Kidney tubule cell (primary cell): ENCODE measurements around the gene RNF167.
"Not testable (repeated sequence)": the region's sequence is repeated elsewhere in the genome, so short reads cannot be mapped to it uniquely, and the experiment has no call there.

ENCODE experiments used
- DNase-seq: peaks from one replicate; pipeline ENCODE4 v3.0.0-alpha.2; 2018; ENCODE audit warnings: low spot score

RNF167 gene

DNA sequence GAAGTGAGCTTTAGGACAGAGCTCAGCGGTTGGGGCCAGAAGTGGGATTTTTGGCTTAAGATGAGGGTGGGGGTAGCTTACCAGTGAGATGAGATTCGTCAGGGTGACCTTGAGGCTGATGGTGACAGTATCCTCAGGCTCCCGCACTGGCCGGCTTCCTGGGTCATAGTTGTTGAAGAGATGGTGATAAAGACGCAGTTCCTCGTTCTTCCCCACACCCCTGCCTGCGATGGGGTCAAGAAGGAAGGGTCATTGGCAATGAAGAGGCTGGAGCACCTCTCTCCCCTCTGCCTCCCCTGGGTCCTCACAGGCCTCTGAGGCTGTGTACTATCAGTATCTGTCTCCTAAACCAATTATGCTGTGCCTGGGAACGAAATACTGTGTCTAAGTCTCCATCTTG is 37.5 kb upstream of the RNF167 start:
- no peak for DNase-seq

DNA sequence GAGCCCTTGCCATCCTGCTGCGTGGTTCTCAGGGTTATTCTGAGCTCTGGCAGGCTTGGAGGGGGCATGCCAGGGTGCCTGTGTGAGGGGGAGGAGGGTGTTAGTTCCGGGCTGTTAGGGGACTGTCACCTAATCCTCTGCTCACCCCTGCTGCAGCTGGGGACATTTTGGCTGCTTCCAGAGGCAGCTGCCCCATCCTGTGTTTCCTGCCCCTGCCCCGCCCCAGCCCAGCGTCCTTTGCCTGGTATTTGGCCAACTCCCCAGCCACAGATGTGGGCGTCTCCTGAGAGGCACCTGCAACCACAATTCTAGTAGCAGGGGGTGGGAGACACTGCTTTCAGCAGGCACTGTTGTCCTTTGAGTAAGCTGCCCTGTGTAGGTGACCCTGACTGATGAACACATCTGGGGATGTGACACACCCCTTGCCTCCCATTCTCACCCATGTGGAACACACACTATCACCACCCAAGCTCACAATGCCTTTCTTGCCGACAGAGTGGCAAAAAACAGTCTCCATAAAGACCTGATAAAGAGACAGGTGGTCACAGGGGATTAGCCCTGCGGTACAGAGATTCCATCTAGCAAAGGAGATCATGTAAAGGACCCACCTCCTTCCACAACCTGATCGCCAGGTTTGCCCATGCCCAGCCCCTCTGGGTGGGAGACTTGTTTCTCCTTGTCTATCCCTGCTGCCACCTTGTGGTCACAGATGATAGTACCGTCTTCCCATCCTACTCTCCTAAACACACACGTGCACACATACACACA is 36.8 kb upstream of the RNF167 start, which contains the start of gene CHRNE:
Gene CHRNE, minus strand, starts transcription at position 48 of the 768 bp plus-strand sequence. Its CDS starts 35 bp downstream, at position 13.
- DNase-seq = peak; percentile 86

- DNase-seq = not testable (repeated sequence)
These were observed 33.4 kb upstream of the RNF167 start for GRCh38 chr17:4906642-4907041.

DNA sequence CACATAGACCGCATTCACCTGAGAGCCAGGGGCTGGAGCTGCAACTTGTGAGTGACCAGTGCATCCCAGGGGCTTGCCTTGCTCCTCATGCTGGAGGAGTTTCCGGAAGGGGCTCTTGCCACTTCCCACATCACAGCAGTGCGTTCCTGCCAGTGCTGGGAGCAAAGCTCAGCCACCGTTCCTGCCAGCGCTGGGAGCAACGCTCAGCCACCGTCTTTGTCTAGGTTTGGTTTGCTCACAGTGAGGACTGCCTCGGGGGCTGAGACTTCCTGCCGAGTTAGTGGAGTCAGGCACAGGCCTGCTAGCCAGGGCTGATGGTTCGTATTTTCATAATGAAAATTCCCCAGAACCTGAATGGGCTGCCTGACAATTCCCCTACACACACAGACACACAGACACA is 31.8 kb upstream of the RNF167 start:
- no peak for DNase-seq

GRCh38 chr17:4908711-4909496 is 31.2 kb upstream of the RNF167 start:
- peak; percentile 95 for DNase-seq

DNA sequence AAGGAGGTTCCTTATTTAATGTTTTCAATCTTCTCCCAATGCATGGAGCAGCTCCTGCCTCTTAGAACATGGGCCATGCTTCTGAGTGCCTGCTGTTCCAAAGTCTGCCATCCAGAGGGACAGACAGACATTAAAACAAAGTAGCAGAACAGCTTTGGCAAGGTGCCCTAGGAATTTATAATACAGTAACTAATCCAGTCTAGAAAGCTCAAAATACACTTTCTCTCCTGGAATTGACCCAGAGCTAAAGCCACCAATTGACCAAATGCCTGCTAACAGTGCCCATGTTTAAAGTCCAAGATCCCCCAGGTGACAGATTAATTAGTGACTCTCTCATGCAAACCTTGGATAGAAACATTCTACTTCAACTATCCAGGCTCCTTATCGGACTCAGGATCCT is 26.1 kb upstream of the RNF167 start:
- peak; percentile 26 for DNase-seq

DNA sequence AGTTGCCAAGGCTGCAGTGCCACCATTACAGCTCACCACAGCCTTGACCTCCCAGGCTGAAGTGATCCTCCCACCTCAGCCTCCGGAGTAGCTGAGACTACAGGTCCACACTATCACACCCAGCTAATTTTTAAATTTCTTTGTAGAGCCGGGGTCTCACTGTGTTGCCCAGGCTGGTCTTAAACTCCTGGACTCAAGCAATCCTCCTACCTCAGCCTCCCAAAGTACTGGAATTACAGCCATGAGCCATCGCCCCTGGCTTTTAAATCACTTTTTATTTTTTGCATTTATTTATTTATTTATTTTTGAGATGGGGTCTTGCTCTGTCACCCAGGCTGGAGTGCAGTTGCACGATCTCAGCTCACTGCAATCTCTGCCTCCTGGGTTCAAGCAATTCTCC is 25.5 kb upstream of the RNF167 start:
- DNase-seq = not testable (repeated sequence)

- no peak for DNase-seq
These were observed 20.5 kb upstream of the RNF167 start for GRCh38 chr17:4919511-4920047.

GRCh38 chr17:4920351-4921048 is 19.6 kb upstream of the RNF167 start:
- no peak for DNase-seq

DNA sequence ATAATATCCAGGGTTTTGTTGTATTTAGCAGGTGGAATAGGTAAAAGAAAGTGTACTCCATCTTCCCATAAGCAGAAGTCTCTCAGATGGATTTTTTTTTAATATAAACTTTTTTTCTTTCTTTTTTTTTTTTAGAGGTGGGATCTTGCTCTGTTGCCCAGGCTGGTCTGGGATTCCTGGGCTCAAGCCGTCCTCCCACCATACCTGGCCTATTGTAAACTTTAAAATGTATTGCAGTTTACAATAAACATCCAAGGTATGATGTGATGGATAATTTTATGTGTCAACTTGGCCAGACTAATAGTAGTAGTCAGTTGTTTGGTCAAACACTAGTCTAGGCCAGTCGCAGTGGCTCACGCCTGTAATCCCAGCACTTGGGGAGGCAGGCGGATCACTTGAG is 18.7 kb upstream of the RNF167 start:
- no peak for DNase-seq

DNA sequence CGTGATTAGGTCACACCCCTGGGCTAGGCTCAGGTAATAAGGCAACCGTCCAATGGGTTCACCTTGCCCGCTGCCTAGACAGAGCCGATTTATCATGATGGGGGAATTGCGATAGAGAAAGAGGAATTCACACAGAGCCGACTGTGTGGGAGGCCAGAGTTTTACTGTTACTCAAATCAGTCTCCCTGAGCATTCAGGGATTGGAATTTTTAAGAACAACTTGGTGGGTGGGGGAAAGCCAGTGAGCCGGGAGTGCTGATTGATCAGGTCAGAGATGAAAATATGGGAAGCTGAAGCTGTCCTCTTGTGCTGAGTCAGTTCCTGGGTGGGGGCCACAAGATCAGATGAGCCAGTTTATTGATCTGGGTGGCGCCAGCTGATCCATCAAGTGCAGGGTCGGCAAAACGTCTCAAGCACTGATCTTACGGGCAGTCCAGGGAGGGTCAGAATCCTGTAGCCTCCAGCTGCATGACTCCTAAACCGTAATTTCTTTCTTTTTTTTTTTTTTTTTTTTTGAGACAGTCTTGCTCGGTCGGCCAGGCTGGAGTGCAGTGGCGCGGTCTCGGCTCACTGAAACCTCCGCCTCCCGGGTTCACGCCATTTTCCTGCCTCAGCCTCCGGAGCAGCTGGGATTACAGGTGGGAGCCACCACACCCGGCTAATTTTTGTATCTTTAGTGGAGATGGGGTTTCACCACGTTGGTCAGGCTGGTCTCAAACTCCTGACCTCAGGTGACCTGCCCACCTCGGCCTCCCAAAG is 13.3 kb upstream of the RNF167 start:
- not testable (repeated sequence) for DNase-seq

DNA sequence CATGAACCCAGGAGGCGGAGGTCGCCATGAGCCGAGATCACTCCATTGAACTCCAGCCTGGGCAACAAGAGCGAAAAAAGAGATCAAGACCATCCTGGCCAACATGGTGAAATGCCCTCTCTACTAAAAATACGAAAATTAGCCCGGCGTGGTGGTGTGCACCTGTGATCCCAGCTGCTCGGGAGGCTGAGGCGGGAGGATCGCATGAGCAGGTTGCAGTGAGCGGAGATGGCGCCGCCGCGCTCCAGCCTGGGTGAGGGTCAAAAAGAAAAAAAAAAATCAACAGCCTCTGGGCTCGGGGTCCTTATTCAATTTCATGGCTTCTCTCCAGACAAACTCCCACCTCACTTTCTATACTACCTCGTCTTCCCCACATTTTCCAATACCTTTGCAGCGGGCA is 11.2 kb upstream of the RNF167 start:
- no peak for DNase-seq

- no peak for DNase-seq
These were observed 8.1 kb upstream of the RNF167 start, which contains the start of gene GP1BA for GRCh38 chr17:4931963-4932362. GP1BA (plus strand) TSS chr17:4932277; CDS start chr17:4932605, 328 bp downstream.

DNA sequence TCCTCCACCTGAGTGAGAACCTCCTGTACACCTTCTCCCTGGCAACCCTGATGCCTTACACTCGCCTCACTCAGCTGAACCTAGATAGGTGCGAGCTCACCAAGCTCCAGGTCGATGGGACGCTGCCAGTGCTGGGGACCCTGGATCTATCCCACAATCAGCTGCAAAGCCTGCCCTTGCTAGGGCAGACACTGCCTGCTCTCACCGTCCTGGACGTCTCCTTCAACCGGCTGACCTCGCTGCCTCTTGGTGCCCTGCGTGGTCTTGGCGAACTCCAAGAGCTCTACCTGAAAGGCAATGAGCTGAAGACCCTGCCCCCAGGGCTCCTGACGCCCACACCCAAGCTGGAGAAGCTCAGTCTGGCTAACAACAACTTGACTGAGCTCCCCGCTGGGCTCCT is 7.3 kb upstream of the RNF167 start:
- no peak for DNase-seq

DNA sequence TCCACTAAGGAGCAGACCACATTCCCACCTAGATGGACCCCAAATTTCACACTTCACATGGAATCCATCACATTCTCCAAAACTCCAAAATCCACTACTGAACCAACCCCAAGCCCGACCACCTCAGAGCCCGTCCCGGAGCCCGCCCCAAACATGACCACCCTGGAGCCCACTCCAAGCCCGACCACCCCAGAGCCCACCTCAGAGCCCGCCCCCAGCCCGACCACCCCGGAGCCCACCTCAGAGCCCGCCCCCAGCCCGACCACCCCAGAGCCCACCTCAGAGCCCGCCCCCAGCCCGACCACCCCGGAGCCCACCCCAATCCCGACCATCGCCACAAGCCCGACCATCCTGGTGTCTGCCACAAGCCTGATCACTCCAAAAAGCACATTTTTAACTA is 6.4 kb upstream of the RNF167 start:
- DNase-seq = no peak

DNA sequence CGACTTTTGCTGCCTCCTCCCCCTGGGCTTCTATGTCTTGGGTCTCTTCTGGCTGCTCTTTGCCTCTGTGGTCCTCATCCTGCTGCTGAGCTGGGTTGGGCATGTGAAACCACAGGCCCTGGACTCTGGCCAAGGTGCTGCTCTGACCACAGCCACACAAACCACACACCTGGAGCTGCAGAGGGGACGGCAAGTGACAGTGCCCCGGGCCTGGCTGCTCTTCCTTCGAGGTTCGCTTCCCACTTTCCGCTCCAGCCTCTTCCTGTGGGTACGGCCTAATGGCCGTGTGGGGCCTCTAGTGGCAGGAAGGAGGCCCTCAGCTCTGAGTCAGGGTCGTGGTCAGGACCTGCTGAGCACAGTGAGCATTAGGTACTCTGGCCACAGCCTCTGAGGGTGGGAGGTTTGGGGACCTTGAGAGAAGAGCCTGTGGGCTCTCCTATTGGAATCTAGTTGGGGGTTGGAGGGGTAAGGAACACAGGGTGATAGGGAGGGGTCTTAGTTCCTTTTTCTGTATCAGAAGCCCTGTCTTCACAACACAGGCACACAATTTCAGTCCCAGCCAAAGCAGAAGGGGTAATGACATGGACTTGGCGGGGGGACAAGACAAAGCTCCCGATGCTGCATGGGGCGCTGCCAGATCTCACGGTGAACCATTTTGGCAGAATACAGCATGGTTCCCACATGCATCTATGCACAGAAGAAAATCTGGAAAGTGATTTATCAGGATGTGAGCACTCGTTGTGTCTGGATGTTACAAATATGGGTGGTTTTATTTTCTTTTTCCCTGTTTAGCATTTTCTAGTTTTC is 5.7 kb upstream of the RNF167 start:
- peak; percentile 89 for DNase-seq

- DNase-seq = no peak
These were observed 4.4 kb upstream of the RNF167 start for GRCh38 chr17:4935650-4936049.

GRCh38 chr17:4936436-4936835 is 3.6 kb upstream of the RNF167 start:
- no peak for DNase-seq

DNA sequence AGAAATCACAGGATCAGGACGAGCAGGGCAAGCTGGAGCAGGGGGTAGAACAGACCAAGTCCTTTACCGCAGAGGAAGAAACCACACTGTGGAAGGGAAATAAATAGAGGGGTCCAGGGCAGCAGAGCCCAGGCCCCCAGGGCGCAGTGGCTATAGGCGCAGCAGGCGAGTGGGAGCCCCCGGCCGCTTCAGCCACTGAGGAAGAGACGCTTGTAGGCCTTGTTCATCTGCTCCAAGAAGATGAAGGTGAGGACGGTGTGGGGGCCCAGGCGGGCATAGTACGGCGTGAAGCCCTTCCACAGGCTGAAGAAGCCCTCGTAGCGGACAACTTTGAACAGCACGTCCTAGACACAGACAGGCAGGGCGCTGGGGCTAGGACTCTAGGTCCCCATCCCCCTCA is 2.5 kb upstream of the RNF167 start:
- DNase-seq = no peak

- no peak for DNase-seq
These were observed 2.0 kb upstream of the RNF167 start for GRCh38 chr17:4938069-4938491.
